ENCODE measurements around the gene HOMER1. TPM values are rescaled to one million over a fixed set of nuclear protein-coding genes. Genes with fewer than 3 reads are reported as not detected.

HOMER1 gene
- total RNA-seq, 1 experiment from 2014 or later = 12.8 TPM

Other genes starting within 250 kb of the HOMER1 start
- gene TENT2, start 98.3 kb upstream of the HOMER1 start, total RNA-seq (2014; rRNA removed; shearing (Covaris generic)) = 21.9 and 25.5 TPM in 2 replicates
- 0.02 and 0.08 TPM in 2 replicates for gene CMYA5, start 175.7 kb upstream of the HOMER1 start, total RNA-seq (2014; rRNA removed; shearing (Covaris generic))

Data from H4 (cell line).